ENCODE measurements around the gene LUZP1. TPM values are rescaled to one million over a fixed set of nuclear protein-coding genes. Genes with fewer than 3 reads are reported as not detected.

LUZP1 gene
- total RNA-seq, 1 donor from 2014 or later: 32.0 TPM

GRCh38 chr1:23215291-23215690 lies 46.6 kb upstream of the LUZP1 start:
- Mint-ChIP-seq H3K36me3 (ENCODE audit: unreplicated experiment) (no peaks in the 10 kb centered on the region), H3K4me1 (ENCODE audit: low read depth, unreplicated experiment) (peaks cover 9% of the 10 kb centered on the region), H3K4me3 (ENCODE audit: unreplicated experiment) (no peak overlapping the region), H3K27me3 (ENCODE audit: unreplicated experiment) (peaks cover 10% of the 10 kb centered on the region), H3K9me3 (ENCODE audit: unreplicated experiment) (peaks cover 6% of the 10 kb centered on the region), H3K27ac (ENCODE audit: unreplicated experiment) (no peak overlapping the region)
- TF ChIP-seq CTCF (IDR thresholded peaks at IDR 0.05; ENCODE audit: partially characterized antibody, unreplicated experiment): no peak
- no peak for DNase-seq

GRCh38 chr1:23214640-23215039 lies 46.0 kb upstream of the LUZP1 start:
- peak overlapping the region; percentile 12 for H3K4me3 Mint-ChIP-seq (ENCODE audit: unreplicated experiment)
- H3K36me3 Mint-ChIP-seq (ENCODE audit: unreplicated experiment): no peaks in the 10 kb centered on the region
- no peak for TF ChIP-seq CTCF (IDR thresholded peaks at IDR 0.05; ENCODE audit: partially characterized antibody, unreplicated experiment)
- no peak overlapping the region for H3K27ac Mint-ChIP-seq (ENCODE audit: unreplicated experiment)
- H3K9me3 Mint-ChIP-seq (ENCODE audit: unreplicated experiment): peaks cover 6% of the 10 kb centered on the region
- H3K27me3 Mint-ChIP-seq (ENCODE audit: unreplicated experiment): peaks cover 9% of the 10 kb centered on the region
- peaks cover 9% of the 10 kb centered on the region for H3K4me1 Mint-ChIP-seq (ENCODE audit: low read depth, unreplicated experiment)
- DNase-seq: no peak

- peaks cover 2% of the 10 kb centered on the region for H3K27me3 Mint-ChIP-seq (ENCODE audit: unreplicated experiment)
- H3K4me1 Mint-ChIP-seq (ENCODE audit: low read depth, unreplicated experiment): no peaks in the 10 kb centered on the region
- no peak overlapping the region for H3K4me3 Mint-ChIP-seq (ENCODE audit: unreplicated experiment)
- H3K36me3 Mint-ChIP-seq (ENCODE audit: unreplicated experiment): no peaks in the 10 kb centered on the region
- no peak overlapping the region for H3K27ac Mint-ChIP-seq (ENCODE audit: unreplicated experiment)
- H3K9me3 Mint-ChIP-seq (ENCODE audit: unreplicated experiment): no peaks in the 10 kb centered on the region
- DNase-seq: no peak
- TF ChIP-seq CTCF (IDR thresholded peaks at IDR 0.05; ENCODE audit: partially characterized antibody, unreplicated experiment): no peak
Observed at GRCh38 chr1:23211955-23212354, 43.3 kb upstream of the LUZP1 start.

GRCh38 chr1:23210963-23211362 lies 42.3 kb upstream of the LUZP1 start:
- Mint-ChIP-seq H3K27ac (ENCODE audit: unreplicated experiment) (no peak overlapping the region), H3K4me1 (ENCODE audit: low read depth, unreplicated experiment) (no peaks in the 10 kb centered on the region), H3K27me3 (ENCODE audit: unreplicated experiment) (peaks cover 2% of the 10 kb centered on the region), H3K36me3 (ENCODE audit: unreplicated experiment) (no peaks in the 10 kb centered on the region), H3K4me3 (ENCODE audit: unreplicated experiment) (no peak overlapping the region), H3K9me3 (ENCODE audit: unreplicated experiment) (no peaks in the 10 kb centered on the region)
- no peak for TF ChIP-seq CTCF (IDR thresholded peaks at IDR 0.05; ENCODE audit: partially characterized antibody, unreplicated experiment)
- DNase-seq: no peak

- Mint-ChIP-seq H3K27me3 (ENCODE audit: unreplicated experiment) (peaks cover 2% of the 10 kb centered on the region), H3K36me3 (ENCODE audit: unreplicated experiment) (no peaks in the 10 kb centered on the region), H3K9me3 (ENCODE audit: unreplicated experiment) (no peaks in the 10 kb centered on the region), H3K4me3 (ENCODE audit: unreplicated experiment) (no peak overlapping the region), H3K4me1 (ENCODE audit: low read depth, unreplicated experiment) (no peaks in the 10 kb centered on the region), H3K27ac (ENCODE audit: unreplicated experiment) (no peak overlapping the region)
- DNase-seq: no peak
- no peak for TF ChIP-seq CTCF (IDR thresholded peaks at IDR 0.05; ENCODE audit: partially characterized antibody, unreplicated experiment)
Observed at GRCh38 chr1:23210351-23210785, 41.7 kb upstream of the LUZP1 start.

All from glutamatergic neuron (in vitro differentiated cells).